IMR-90 (cell line): ENCODE data around the gene AIRE.

ENCODE experiments used
- CHD1 ChIP-seq: IDR thresholded peaks from 2 replicates; pipeline ENCODE4 v1.6.1; 2012; ENCODE audit warnings: low read depth, low read length, improper control_type of control experiment
- CTCF ChIP-seq: conservative IDR thresholded peaks from 2 replicates; pipeline ENCODE4 v1.5.1; 2012; ENCODE audit warnings: mild to moderate bottlenecking, low read depth, low read length, improper control_type of control experiment
- FOS ChIP-seq: fragments of 150-350 bp; IDR thresholded peaks from 2 replicates; pipeline ENCODE4 v1.6.1; 2016; ENCODE audit warnings: low read depth, low read length
- POLR2A ChIP-seq: IDR thresholded peaks from 2 replicates; pipeline ENCODE4 v1.6.1; 2012; ENCODE audit warnings: mild to moderate bottlenecking, low read depth, low read length
- USF2 ChIP-seq: fragments of 150-350 bp; IDR thresholded peaks from 2 replicates; pipeline ENCODE4 v1.6.1; 2017; ENCODE audit warnings: mild to moderate bottlenecking, antibody characterized with exemption, low read length, low read depth

- TF ChIP-seq FOS (no peak), CHD1 (no peak), CTCF (no peak), USF2 (no peak), POLR2A (no peak)
These were observed 21.9 kb upstream of the AIRE start for GRCh38 chr21:44263768-44264167.
